ENCODE data around the gene NAPSA.

DNA sequence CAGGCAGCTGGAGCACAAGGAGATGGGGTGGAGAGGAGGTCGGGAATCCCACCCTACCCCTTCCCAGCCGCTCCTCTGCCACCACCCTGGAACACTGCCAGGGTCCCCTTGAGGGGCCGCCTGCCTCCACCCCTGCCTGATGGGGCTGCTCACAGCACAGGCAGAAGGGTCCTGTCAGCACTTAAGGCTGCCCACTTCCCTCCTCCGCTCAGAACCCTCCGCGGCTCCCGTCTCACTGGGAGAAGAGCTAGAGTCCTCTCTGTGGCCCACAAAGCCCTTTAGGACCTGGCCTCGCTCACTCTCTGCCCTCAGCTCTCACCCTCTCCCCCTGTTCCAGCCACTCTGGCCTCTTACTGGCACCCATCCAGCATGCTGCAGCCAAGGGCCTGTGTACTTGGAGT lies 15.3 kb upstream of the NAPSA start:
- TF ChIP-seq BHLHE40 (IDR thresholded peaks at IDR 0.05; ENCODE audit: borderline replicate concordance): no peak
- TF ChIP-seq ELF4 (IDR thresholded peaks at IDR 0.05): no peak
- no peak for TF ChIP-seq SUZ12 (IDR thresholded peaks at IDR 0.05)
- no peak for TF ChIP-seq NFRKB (IDR thresholded peaks at IDR 0.05)
- TF ChIP-seq ZNF384 (IDR thresholded peaks at IDR 0.05): no peak
- TF ChIP-seq L3MBTL2 (conservative IDR thresholded peaks at IDR 0.05): no peak
- TF ChIP-seq TARDBP (IDR thresholded peaks at IDR 0.05): no peak
- TF ChIP-seq, protein P1, sequence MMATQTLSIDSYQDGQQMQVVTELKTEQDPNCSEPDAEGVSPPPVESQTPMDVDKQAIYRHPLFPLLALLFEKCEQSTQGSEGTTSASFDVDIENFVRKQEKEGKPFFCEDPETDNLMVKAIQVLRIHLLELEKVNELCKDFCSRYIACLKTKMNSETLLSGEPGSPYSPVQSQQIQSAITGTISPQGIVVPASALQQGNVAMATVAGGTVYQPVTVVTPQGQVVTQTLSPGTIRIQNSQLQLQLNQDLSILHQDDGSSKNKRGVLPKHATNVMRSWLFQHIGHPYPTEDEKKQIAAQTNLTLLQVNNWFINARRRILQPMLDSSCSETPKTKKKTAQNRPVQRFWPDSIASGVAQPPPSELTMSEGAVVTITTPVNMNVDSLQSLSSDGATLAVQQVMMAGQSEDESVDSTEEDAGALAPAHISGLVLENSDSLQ (IDR thresholded peaks at IDR 0.05): no peak
- TF ChIP-seq SP1 (IDR thresholded peaks at IDR 0.05): no peak
- TF ChIP-seq FOXA1 (IDR thresholded peaks at IDR 0.05): no peak
- TF ChIP-seq FOXM1 (IDR thresholded peaks at IDR 0.05; ENCODE audit: borderline replicate concordance): no peak
- TF ChIP-seq FOXK2 (IDR thresholded peaks at IDR 0.05): no peak
- no peak for TF ChIP-seq HDGF (IDR thresholded peaks at IDR 0.05; ENCODE audit: borderline replicate concordance)

All from HEK293T (cell line).